K562 (cell line): ENCODE results near the gene POMGNT2. TPM values are rescaled to one million over a fixed set of nuclear protein-coding genes. Genes with fewer than 3 reads are reported as not detected.

ENCODE experiments used
- NONO ChIP-seq, 2 experiments: fragments of 200-400 bp in 1 of 2; fragments of 450-650 bp in 1 of 2; formaldehyde crosslinking in 1 of 2; IDR thresholded peaks; 2 replicates each; pipeline ENCODE4 v1.6.1; 2017; ENCODE audit warnings: low read depth in 2 of 2, mild to moderate bottlenecking in 2 of 2, moderate library complexity in 2 of 2, low read length in 1 of 2
- polyA plus RNA-seq, 8 experiments: library from polyadenylated mRNA; depleted of rRNA in 4 of 8; stranded (reverse) in 5 of 8; unstranded in 3 of 8; fragments of >200 nt; fragmentation: Nextera tagmentation in 2 of 8; fragmentation: Illumina TruSeq in 1 of 8; extraction: Ambion mirVana in 2 of 8; extraction: Trizol in 1 of 8; gene quantifications; 2 replicates each; pipeline versions ENCODE4 v1.2.1 to v1.2.3, GENCODE V29; 2011 to 2014; ENCODE audit warnings: inconsistent platforms in 1 of 8, missing spikeins in 1 of 8
- total RNA-seq, 7 experiments: library from RNA; depleted of rRNA in 6 of 7; stranded (reverse); fragments of >200 nt in 6 of 7; fragmentation: Illumina TruSeq in 2 of 7; extraction: Trizol in 2 of 7; gene quantifications; 2 replicates each; pipeline versions ENCODE4 v1.2.1 to v1.2.3, GENCODE V29; 2011 to 2021; ENCODE audit warnings: low replicate concordance in 1 of 7
- TF ChIP-seq, protein P1 (sequence below): fragments of 250-450 bp; sonication (Bioruptor Pico); IDR thresholded peaks from 2 replicates; pipeline ENCODE4 v1.5.1; 2021; ENCODE audit warnings: mild to moderate bottlenecking
- TF ChIP-seq, protein P2 (sequence below): fragments of 150-350 bp; conservative IDR thresholded peaks from 2 replicates; pipeline ENCODE4 v1.6.1; 2014; ENCODE audit warnings: low read length
- TF ChIP-seq, protein P3 (sequence below): IDR thresholded peaks from 3 replicates; pipeline ENCODE4 v1.6.1; 2011; ENCODE audit warnings: borderline replicate concordance, mild to moderate bottlenecking; ENCODE audit not compliant: insufficient read length, insufficient read depth
- TF ChIP-seq, protein P4 (sequence below): fragments of 250-450 bp; sonication (Bioruptor Pico); IDR thresholded peaks from 2 replicates; pipeline ENCODE4 v1.4.0; 2020; ENCODE audit warnings: borderline replicate concordance
- TF ChIP-seq, protein P5 (sequence below): sonication (generic); formaldehyde crosslinking; IDR thresholded peaks from 2 replicates; pipeline ENCODE4 v1.8.0; 2022; ENCODE audit warnings: mild to moderate bottlenecking, missing genetic modification reagents

The POMGNT2 gene
- total and polyA plus RNA-seq, 9 of the 15 experiments (the other 6 are each of a cell fraction or from before 2014, with no cell fraction given) = 0.65 to 14.1 (median 10.3) TPM

DNA sequence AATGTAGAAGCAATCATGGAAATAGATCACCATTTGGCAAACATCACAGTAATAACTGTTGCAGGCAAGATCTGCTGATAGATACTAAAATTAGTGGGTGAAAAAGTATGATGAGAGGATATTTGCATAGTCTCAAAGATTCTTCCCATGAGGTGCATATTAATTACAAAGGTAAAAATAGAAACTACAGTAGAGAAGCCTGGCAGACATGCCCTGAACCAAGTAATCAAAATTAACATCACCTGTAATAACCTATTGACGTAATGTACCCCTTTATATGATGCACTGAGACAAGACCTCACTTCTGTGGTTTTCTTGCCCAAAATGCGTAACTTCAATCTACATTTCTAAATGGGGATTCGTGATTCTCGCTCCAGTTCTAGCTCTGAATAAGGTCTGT is 14.4 kb downstream of the POMGNT2 start (continued):
- no peak for TF ChIP-seq NONO (IDR thresholded peaks at IDR 0.05; ENCODE audit: low read depth in 2 of 2, low read length in 1 of 2)
- TF ChIP-seq, protein P1, sequence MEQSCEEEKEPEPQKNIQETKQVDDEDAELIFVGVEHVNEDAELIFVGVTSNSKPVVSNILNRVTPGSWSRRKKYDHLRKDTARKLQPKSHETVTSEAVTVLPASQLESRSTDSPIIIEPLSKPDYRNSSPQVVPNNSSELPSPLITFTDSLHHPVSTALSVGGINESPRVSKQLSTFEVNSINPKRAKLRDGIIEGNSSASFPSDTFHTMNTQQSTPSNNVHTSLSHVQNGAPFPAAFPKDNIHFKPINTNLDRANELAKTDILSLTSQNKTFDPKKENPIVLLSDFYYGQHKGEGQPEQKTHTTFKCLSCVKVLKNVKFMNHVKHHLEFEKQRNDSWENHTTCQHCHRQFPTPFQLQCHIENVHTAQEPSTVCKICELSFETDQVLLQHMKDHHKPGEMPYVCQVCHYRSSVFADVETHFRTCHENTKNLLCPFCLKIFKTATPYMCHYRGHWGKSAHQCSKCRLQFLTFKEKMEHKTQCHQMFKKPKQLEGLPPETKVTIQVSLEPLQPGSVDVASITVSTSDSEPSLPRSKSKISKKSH (CRISPR knock-in tag) = no peak
- TF ChIP-seq, protein P2, sequence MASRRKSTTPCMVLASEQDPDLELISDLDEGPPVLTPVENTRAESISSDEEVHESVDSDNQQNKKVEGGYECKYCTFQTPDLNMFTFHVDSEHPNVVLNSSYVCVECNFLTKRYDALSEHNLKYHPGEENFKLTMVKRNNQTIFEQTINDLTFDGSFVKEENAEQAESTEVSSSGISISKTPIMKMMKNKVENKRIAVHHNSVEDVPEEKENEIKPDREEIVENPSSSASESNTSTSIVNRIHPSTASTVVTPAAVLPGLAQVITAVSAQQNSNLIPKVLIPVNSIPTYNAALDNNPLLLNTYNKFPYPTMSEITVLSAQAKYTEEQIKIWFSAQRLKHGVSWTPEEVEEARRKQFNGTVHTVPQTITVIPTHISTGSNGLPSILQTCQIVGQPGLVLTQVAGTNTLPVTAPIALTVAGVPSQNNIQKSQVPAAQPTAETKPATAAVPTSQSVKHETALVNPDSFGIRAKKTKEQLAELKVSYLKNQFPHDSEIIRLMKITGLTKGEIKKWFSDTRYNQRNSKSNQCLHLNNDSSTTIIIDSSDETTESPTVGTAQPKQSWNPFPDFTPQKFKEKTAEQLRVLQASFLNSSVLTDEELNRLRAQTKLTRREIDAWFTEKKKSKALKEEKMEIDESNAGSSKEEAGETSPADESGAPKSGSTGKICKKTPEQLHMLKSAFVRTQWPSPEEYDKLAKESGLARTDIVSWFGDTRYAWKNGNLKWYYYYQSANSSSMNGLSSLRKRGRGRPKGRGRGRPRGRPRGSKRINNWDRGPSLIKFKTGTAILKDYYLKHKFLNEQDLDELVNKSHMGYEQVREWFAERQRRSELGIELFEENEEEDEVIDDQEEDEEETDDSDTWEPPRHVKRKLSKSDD = no peak
- TF ChIP-seq, protein P3, sequence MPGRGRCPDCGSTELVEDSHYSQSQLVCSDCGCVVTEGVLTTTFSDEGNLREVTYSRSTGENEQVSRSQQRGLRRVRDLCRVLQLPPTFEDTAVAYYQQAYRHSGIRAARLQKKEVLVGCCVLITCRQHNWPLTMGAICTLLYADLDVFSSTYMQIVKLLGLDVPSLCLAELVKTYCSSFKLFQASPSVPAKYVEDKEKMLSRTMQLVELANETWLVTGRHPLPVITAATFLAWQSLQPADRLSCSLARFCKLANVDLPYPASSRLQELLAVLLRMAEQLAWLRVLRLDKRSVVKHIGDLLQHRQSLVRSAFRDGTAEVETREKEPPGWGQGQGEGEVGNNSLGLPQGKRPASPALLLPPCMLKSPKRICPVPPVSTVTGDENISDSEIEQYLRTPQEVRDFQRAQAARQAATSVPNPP = no peak
- TF ChIP-seq, protein P4, sequence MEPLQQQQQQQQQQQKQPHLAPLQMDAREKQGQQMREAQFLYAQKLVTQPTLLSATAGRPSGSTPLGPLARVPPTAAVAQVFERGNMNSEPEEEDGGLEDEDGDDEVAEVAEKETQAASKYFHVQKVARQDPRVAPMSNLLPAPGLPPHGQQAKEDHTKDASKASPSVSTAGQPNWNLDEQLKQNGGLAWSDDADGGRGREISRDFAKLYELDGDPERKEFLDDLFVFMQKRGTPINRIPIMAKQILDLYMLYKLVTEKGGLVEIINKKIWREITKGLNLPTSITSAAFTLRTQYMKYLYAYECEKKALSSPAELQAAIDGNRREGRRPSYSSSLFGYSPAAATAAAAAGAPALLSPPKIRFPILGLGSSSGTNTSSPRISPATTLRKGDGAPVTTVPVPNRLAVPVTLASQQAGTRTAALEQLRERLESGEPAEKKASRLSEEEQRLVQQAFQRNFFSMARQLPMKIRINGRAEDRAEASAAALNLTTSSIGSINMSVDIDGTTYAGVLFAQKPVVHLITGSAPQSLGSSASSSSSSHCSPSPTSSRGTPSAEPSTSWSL (CRISPR knock-in tag) = no peak
- TF ChIP-seq, protein P5, sequence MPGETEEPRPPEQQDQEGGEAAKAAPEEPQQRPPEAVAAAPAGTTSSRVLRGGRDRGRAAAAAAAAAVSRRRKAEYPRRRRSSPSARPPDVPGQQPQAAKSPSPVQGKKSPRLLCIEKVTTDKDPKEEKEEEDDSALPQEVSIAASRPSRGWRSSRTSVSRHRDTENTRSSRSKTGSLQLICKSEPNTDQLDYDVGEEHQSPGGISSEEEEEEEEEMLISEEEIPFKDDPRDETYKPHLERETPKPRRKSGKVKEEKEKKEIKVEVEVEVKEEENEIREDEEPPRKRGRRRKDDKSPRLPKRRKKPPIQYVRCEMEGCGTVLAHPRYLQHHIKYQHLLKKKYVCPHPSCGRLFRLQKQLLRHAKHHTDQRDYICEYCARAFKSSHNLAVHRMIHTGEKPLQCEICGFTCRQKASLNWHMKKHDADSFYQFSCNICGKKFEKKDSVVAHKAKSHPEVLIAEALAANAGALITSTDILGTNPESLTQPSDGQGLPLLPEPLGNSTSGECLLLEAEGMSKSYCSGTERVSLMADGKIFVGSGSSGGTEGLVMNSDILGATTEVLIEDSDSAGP (CRISPR knock-in tag) = no peak
